Smooth muscle cell of the pulmonary artery (primary cell): ENCODE results near the gene POLQ. TPM values are rescaled to one million over a fixed set of nuclear protein-coding genes. Genes with fewer than 3 reads are reported as not detected.

Experiments used
- total RNA-seq: library from RNA; depleted of rRNA; stranded (reverse); fragments of >200 nt; gene quantifications from 2 replicates; pipeline ENCODE4 v1.2.3, GENCODE V29; 2014

Gene POLQ
- total RNA-seq, result 1.3 and 2.6 TPM in 2 replicates

GRCh38 chr3:121545574-121546455 lies at the start of gene POLQ:
Gene POLQ, minus strand, starts transcription at chr3:121545988. Its CDS starts 111 bp downstream, at chr3:121545877.

GRCh38 chr3:121592856-121593702 lies 47.3 kb upstream of the POLQ start, which contains the start of gene FBXO40:
Gene FBXO40, plus strand, starts transcription at chr3:121593379. Its CDS starts 27,197 bp downstream, at chr3:121620576.

GRCh38 chr3:121567649-121568048 lies 21.9 kb upstream of the POLQ start, which contains the start of gene ARGFX:
Gene ARGFX, plus strand, starts transcription at chr3:121567949. Its CDS starts 2,765 bp downstream, at chr3:121570714.

Other genes with a start within 250 kb of the POLQ start
- gene ARGFX, start 22.0 kb upstream of the POLQ start, total RNA-seq, result not detected in 2 replicates
- not detected in 2 replicates for gene FBXO40, start 47.4 kb upstream of the POLQ start, total RNA-seq
- gene HCLS1, start 114.9 kb upstream of the POLQ start, total RNA-seq, result 0.76 and 2.2 TPM in 2 replicates
- gene GOLGB1, start 203.8 kb upstream of the POLQ start, total RNA-seq, result 52.6 and 66.0 TPM in 2 replicates